Measurements from ENCODE around the gene SLC13A2. TPM values are rescaled to one million over a fixed set of nuclear protein-coding genes. Genes with fewer than 3 reads are reported as not detected.
"Not testable (repeated sequence)": the region's sequence is repeated elsewhere in the genome, so short reads cannot be mapped to it uniquely, and the experiment has no call there.

The SLC13A2 gene
- total and polyA plus RNA-seq, 2 of the 4 experiments (the other 2 are of a cell fraction): not detected

GRCh38 chr17:28427371-28427770, 46.1 kb upstream of the SLC13A2 start:
- H3K4me2 ChIP-seq (ENCODE audit: low read depth, low read length): no peak overlapping the region; the same call in 1 of the 2 replicates
- H3K9me3 ChIP-seq (ENCODE audit: control insufficient read depth, insufficient read depth, low read length): no peaks in the 10 kb centered on the region
- H3K18ac ChIP-seq (ENCODE audit: low read depth, low read length): no peak overlapping the region; the same call in 1 of the 2 replicates
- no peak overlapping the region for H3K14ac ChIP-seq (replicated peaks; ENCODE audit: low read depth, low read length)
- ChIA-PET CTCF (interaction anchor here (1.4 kb wide), 1 partner anchor 11 kb away, joined by 4 read pairs; no protein-coding TSS in a partner anchor), POLR2A (ENCODE audit: unreplicated experiment) (no interaction called here)
- H3K56ac ChIP-seq (ENCODE audit: extremely low read depth, insufficient read depth, low read length): no peak overlapping the region
- no peak overlapping the region for H3K4me3 ChIP-seq (ENCODE audit: insufficient read depth, low read depth, low read length)
- H3K27ac ChIP-seq (ENCODE audit: insufficient read depth, low read length): peak overlapping the region; percentile 64; the same call in 1 of the 2 replicates
- no peak overlapping the region for H2BK5ac ChIP-seq (ENCODE audit: low read depth, low read length, poor library complexity, severe bottlenecking)
- no peak overlapping the region for H3K4ac ChIP-seq (ENCODE audit: low read depth, low read length)
- in situ Hi-C loops (cut with MboI; ENCODE audit: low sequenced_read_pairs): no loop called here
- dilution Hi-C loops (cut with HindIII; ENCODE audit: low sequenced_read_pairs, unreplicated experiment): no loop called here
- no peak overlapping the region for H2AFZ ChIP-seq (replicated peaks; ENCODE audit: low read length, poor library complexity)
- H4K91ac ChIP-seq (ENCODE audit: insufficient read depth, low read depth, low read length): no peak overlapping the region
- no CpG with 5 or more reads among the region's 5 CpGs for WGBS, 2 experiments (ENCODE audit: extremely low coverage in 2 of 2, insufficient read length in 1 of 2)
- no peak overlapping the region for H2BK120ac ChIP-seq (ENCODE audit: low read depth, low read length)
- no peak overlapping the region for H2AK5ac ChIP-seq (ENCODE audit: low read depth, low read length)
- no peak overlapping the region for H3K23ac ChIP-seq (ENCODE audit: low read depth, low read length)
- no peaks in the 10 kb centered on the region for H3K79me1 ChIP-seq (ENCODE audit: low read depth in 1 of 2, low read length in 2 of 2)
- no TSS peak for BruUV-seq (replicated peaks)
- TF ChIP-seq POLR2A (IDR thresholded peaks at IDR 0.05; ENCODE audit: low read depth, low read length): no peak
- no peak for TF ChIP-seq RAD21 (IDR thresholded peaks at IDR 0.05; ENCODE audit: low read length)
- no peak overlapping the region for H4K5ac ChIP-seq (ENCODE audit: low read depth, low read length)
- no peak overlapping the region for H2BK20ac ChIP-seq (ENCODE audit: low read depth, low read length)
- no peak overlapping the region for H3K9ac ChIP-seq (ENCODE audit: low read depth, low read length)
- ATAC-seq (ENCODE audit: low read depth) (peak; percentile 79), DNase-seq (peak; percentile 33)
- H3K27me3 ChIP-seq (ENCODE audit: control insufficient read depth, insufficient read depth, low read length): peaks cover 13% of the 10 kb centered on the region
- no peak overlapping the region for H2AK9ac ChIP-seq (replicated peaks; ENCODE audit: low read depth, low read length, poor library complexity)
- H4K8ac ChIP-seq (ENCODE audit: low read depth in 2 of 2, low read length in 2 of 2): no peak overlapping the region
- intact Hi-C loops (cut with micrococcal nuclease): no loop called here
- no peaks in the 10 kb centered on the region; the same call in 1 of the 2 replicates for H3K4me1 ChIP-seq (ENCODE audit: control insufficient read depth, insufficient read depth, low read length)
- no peaks in the 10 kb centered on the region for H3K36me3 ChIP-seq (ENCODE audit: control insufficient read depth, insufficient read depth, low read length)
- no peak overlapping the region for H2BK15ac ChIP-seq (ENCODE audit: low read depth, low read length)
- no peaks in the 10 kb centered on the region for H3K9me1 ChIP-seq (ENCODE audit: insufficient read depth, low read length)
- H4K20me1 ChIP-seq (ENCODE audit: insufficient read depth, low read length): no peaks in the 10 kb centered on the region

- H2AFZ ChIP-seq (replicated peaks; ENCODE audit: low read length, poor library complexity); H4K20me1 ChIP-seq (ENCODE audit: insufficient read depth, low read length); H3K79me1 ChIP-seq (ENCODE audit: low read depth in 1 of 2, low read length in 2 of 2); H3K14ac ChIP-seq (replicated peaks; ENCODE audit: low read depth, low read length); in situ Hi-C loops (cut with MboI; ENCODE audit: low sequenced_read_pairs); H3K9me3 ChIP-seq (ENCODE audit: control insufficient read depth, insufficient read depth, low read length); dilution Hi-C loops (cut with HindIII; ENCODE audit: low sequenced_read_pairs, unreplicated experiment); H2BK5ac ChIP-seq (ENCODE audit: low read depth, low read length, poor library complexity, severe bottlenecking); intact Hi-C loops (cut with micrococcal nuclease); H3K27me3 ChIP-seq (ENCODE audit: control insufficient read depth, insufficient read depth, low read length); H2BK120ac ChIP-seq (ENCODE audit: low read depth, low read length); H2AK5ac ChIP-seq (ENCODE audit: low read depth, low read length); H3K18ac ChIP-seq (ENCODE audit: low read depth, low read length); H3K9ac ChIP-seq (ENCODE audit: low read depth, low read length); H3K36me3 ChIP-seq (ENCODE audit: control insufficient read depth, insufficient read depth, low read length); H2BK15ac ChIP-seq (ENCODE audit: low read depth, low read length); H3K9me1 ChIP-seq (ENCODE audit: insufficient read depth, low read length); H3K23ac ChIP-seq (ENCODE audit: low read depth, low read length); BruUV-seq (replicated peaks); POLR2A ChIA-PET (ENCODE audit: unreplicated experiment); H2AK9ac ChIP-seq (replicated peaks; ENCODE audit: low read depth, low read length, poor library complexity); H3K4me3 ChIP-seq (ENCODE audit: insufficient read depth, low read depth, low read length); H3K4me1 ChIP-seq (ENCODE audit: control insufficient read depth, insufficient read depth, low read length); DNase-seq; H4K8ac ChIP-seq (ENCODE audit: low read depth in 2 of 2, low read length in 2 of 2); H4K5ac ChIP-seq (ENCODE audit: low read depth, low read length); H3K4me2 ChIP-seq (ENCODE audit: low read depth, low read length); H3K56ac ChIP-seq (ENCODE audit: extremely low read depth, insufficient read depth, low read length); H2BK20ac ChIP-seq (ENCODE audit: low read depth, low read length); H4K91ac ChIP-seq (ENCODE audit: insufficient read depth, low read depth, low read length); H3K4ac ChIP-seq (ENCODE audit: low read depth, low read length): not testable (repeated sequence)
- CTCF ChIA-PET: interaction anchor here (1.3 kb wide), 1 partner anchor 12 kb away, joined by 4 read pairs; no protein-coding TSS in a partner anchor
- peak; percentile 25; the same call in 1 of the 2 replicates for ATAC-seq (ENCODE audit: low read depth)
- no CpG with 5 or more reads among the region's 4 CpGs for WGBS, 2 experiments (ENCODE audit: extremely low coverage in 2 of 2, insufficient read length in 1 of 2)
- H3K27ac ChIP-seq (ENCODE audit: insufficient read depth, low read length): peak overlapping the region; percentile 45; the same call in 1 of the 2 replicates
Measured at GRCh38 chr17:28427982-28428381, 45.5 kb upstream of the SLC13A2 start.
